GM21529 (cell line): ENCODE results near the gene GP1BA.

ENCODE experiments used
- ATAC-seq: cut with Tn5 transposase; IDR thresholded peaks from one replicate; pipeline ENCODE4 v1.9.1; 2021; ENCODE audit not compliant: unreplicated experiment

Gene GP1BA

GRCh38 chr17:4931963-4932362, at the start of gene GP1BA:
Gene GP1BA, plus strand, starts transcription at chr17:4932277. Its CDS starts 328 bp downstream, at chr17:4932605.
- no peak for ATAC-seq

DNA sequence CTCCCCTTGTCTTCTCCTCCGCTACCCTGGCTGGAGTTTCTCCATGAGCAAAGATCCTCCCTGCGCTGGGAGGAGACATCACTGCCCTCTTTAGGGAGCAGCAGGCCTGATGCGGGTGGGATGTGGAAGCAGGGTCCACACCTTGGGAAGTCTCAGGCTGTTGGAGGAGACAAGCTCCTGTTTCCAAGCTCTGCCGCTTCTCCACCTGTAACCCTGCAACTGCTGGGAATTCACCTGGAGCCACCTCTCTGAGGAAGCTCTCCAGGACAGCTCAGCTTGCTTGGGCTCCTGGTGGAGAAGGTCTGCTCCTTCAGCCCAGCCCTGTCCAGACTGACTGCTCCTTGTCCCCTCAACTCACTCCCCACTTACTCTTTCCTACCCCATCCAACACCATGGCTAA, 47.6 kb upstream of the GP1BA start:
- no peak for ATAC-seq

DNA sequence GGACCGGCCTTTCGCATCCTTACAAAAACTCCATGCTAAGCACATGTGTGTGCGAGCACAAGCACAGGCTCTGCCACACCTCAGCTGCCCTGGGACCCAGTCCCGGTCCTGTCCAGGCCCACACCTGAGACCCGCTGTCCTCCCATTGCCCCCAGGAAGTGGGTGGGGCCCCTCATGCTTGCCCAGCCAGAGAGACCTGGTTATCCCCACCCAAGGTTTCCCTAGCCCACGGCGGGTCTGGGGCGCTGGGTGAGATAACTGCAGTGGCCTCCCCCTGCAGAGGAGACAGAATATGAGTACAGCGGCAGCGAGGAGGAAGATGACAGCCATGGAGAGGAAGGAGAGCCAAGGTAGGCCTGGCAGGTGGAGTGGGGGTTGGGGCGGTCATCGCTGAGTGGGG, 45.2 kb upstream of the GP1BA start:
- no peak for ATAC-seq

GRCh38 chr17:4887581-4887980, 44.5 kb upstream of the GP1BA start:
- ATAC-seq: no peak

GRCh38 chr17:4891411-4892410, 40.4 kb upstream of the GP1BA start:
- no peak for ATAC-seq

DNA sequence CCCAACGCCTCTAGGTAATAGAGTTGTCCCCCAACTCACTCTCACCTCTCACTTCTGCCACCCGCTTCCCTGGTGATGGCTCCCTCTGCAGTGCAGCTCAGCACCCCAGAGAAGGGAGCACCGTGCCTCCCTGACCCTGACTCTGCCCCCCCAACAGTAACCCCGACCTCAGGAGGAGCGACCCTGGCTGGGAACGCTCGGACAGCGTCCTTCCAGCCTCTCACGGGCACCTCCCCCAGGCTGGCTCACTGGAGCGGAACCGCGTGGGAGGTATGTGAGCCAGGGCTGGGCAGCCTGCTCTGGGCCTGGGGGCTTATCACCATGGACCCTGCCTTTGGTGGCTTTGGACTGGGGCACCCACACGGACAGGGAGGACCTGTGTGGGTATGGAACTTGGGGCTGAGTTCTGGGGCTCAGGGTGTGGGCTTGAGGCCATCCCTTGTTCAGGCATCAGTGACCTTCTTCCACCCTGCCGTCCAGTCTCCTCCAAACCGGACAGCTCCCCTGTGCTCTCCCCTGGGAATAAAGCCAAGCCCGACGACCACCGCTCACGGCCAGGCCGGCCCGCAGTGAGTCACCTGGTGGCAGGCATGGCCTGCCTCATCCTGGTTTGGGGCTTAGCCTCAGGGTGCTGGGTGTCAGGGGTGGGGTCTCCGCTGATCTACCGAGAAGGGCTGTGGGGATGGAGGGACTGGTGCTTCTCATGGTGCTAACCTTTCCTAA, 39.4 kb upstream of the GP1BA start:
- ATAC-seq: no peak

- no peak for ATAC-seq
Observed at GRCh38 chr17:4893272-4893671, 38.8 kb upstream of the GP1BA start.

GRCh38 chr17:4893721-4894560, 38.1 kb upstream of the GP1BA start:
- no peak for ATAC-seq

DNA sequence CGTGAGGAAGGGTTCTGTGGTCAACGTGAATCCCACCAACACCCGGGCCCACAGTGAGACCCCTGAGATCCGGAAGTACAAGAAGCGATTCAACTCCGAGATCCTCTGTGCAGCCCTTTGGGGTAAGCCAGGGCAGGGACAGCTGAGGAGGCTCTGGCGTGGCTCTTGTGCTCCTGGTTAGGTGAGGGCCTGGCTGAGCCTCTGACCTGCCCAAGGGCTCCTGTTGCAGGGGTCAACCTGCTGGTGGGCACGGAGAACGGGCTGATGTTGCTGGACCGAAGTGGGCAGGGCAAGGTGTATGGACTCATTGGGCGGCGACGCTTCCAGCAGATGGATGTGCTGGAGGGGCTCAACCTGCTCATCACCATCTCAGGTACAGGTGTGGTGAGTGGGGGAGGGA, 37.0 kb upstream of the GP1BA start:
- no peak for ATAC-seq

DNA sequence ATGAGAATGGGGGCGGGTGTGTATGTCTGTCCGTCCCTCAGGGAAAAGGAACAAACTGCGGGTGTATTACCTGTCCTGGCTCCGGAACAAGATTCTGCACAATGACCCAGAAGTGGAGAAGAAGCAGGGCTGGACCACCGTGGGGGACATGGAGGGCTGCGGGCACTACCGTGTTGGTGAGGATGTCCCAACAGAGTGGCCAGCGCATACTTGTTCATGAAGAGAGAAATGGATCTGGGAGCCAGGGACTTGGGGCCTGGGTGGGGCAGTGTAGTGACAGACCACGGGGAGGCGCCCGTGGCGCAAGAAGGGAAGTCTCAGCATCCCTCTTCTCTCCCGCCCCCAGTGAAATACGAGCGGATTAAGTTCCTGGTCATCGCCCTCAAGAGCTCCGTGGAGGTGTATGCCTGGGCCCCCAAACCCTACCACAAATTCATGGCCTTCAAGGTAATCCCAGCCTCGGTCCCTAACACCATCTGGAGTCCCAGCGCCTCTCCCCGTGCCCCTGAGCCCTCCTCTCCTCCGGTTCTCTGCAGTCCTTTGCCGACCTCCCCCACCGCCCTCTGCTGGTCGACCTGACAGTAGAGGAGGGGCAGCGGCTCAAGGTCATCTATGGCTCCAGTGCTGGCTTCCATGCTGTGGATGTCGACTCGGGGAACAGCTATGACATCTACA, 36.3 kb upstream of the GP1BA start:
- no peak for ATAC-seq

DNA sequence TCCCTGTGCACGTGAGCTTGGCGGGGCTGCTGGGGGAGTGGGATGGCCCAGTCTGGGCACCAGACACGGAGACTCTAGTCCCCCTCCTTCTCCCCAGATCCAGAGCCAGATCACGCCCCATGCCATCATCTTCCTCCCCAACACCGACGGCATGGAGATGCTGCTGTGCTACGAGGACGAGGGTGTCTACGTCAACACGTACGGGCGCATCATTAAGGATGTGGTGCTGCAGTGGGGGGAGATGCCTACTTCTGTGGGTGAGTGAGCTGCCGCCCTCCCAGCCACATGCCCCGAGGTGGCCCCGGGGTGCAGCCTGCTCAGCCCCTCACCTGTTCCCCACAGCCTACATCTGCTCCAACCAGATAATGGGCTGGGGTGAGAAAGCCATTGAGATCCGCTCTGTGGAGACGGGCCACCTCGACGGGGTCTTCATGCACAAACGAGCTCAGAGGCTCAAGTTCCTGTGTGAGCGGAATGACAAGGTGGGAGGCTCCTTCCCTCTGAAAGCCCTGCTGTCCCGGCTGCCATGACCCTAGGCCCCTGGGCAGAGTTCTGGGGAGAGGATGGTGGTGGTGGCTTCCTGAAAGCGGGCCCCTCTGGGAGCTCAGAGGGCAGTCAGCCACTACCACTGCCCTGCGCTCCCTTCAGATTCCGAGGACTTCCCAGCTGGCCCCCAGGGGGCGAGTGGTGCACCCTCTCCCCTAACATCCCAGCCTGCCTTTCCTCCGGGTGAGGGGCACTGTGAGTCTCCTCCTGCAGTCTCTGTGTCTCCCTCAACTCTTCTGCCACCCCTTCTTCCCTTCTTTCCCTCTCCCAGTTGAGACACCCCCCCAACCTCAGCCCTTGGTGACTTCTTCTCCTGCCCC, 35.5 kb upstream of the GP1BA start:
- no peak for ATAC-seq

DNA sequence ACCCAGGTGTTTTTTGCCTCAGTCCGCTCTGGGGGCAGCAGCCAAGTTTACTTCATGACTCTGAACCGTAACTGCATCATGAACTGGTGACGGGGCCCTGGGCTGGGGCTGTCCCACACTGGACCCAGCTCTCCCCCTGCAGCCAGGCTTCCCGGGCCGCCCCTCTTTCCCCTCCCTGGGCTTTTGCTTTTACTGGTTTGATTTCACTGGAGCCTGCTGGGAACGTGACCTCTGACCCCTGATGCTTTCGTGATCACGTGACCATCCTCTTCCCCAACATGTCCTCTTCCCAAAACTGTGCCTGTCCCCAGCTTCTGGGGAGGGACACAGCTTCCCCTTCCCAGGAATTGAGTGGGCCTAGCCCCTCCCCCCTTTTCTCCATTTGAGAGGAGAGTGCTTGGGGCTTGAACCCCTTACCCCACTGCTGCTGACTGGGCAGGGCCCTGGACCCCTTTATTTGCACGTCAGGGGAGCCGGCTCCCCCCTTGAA, 34.8 kb upstream of the GP1BA start:
- no peak for ATAC-seq

DNA sequence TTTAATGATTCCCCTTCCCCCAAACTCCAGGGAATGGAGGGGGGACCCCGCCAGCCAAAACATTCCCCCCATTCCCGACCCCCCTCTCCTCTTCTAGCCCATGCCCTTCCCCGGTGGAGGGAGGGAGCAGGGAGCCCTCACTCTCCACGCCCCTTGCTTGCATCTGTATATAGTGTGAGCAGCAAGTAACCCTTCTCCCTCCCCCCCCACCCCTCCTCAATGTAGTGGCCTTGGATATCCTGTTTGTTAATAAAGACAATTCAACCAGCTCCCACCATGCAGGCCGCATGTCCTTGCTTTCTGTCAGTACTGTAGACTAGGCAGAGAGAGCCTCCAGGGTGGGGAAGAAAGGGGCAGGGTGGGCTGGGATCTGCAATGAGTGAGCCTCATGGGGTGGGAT, 34.3 kb upstream of the GP1BA start:
- ATAC-seq: no peak

- ATAC-seq: no peak
Observed at GRCh38 chr17:4898351-4898750, 33.7 kb upstream of the GP1BA start.

- no peak for ATAC-seq
Observed at GRCh38 chr17:4898927-4899326, 33.1 kb upstream of the GP1BA start.

DNA sequence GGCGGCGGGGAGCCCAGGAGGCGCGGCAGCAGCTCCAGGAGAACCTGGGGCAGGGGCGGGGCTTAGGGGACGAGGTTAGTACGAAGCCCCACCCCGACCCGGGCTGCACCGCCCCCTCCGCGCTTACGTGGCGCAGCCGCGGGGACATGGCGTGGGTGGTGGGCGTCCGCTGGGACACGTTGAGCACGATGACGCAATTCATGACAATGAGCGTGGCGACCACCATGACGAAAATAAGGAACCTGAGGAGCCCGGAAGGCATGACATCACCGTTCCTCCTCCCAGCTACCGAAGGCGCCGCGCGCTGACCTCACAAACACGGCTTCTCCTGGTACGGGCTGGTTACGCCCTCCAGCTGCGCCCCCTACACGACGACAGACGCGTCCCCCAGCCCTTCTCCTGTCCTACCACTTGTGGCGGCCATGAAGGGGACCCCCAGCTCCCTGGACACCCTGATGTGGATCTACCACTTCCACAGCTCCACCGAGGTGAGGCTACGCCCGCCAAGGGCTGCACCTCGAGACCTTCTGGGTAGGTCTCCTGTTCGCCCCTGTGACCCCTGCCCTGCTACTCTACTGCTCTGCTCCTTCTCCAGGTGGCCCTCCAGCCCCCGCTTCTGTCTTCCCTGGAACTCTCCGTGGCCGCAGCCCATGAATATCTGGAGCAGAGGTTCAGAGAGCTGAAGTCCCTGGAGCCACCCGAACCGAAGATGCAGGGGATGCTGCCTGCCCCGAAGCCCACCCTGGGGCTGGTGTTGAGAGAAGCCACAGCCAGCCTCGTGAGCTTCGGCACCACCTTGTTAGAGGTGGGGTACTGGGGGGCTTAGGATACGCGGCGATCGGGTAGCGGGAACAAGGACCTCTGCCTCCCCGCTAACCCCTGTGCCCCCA, 32.5 kb upstream of the GP1BA start, which contains the start of gene C17orf107:
C17orf107 (plus strand) TSS at position 196 of the 890 bp plus-strand sequence; CDS start at position 423, 227 bp downstream.
- ATAC-seq: no peak

GRCh38 chr17:4900231-4901107, 31.6 kb upstream of the GP1BA start:
- no peak for ATAC-seq
